Keratinocyte (primary cell): ENCODE data around the gene ARMC3.

ENCODE experiments used
- EZH2 ChIP-seq: IDR thresholded peaks from one replicate; pipeline ENCODE4 v1.6.1; 2012; ENCODE audit warnings: inconsistent platforms, mild to moderate bottlenecking, low read length, moderate library complexity
- TF ChIP-seq, protein P1 (sequence below), 3 experiments: IDR thresholded peaks in 1 of 3; conservative IDR thresholded peaks in 1 of 3; optimal IDR thresholded peaks in 1 of 3; 2 replicates in 2 of 3; 3 replicates in 1 of 3; pipeline versions ENCODE3 to v1.5.1; 2011; ENCODE audit warnings: low read length in 3 of 3, mild to moderate bottlenecking in 3 of 3, moderate library complexity in 2 of 3, control low read depth in 1 of 3, inconsistent platforms in 1 of 3; ENCODE audit not compliant: insufficient read depth in 2 of 3; ENCODE audit errors: extremely low read depth in 1 of 3

- TF ChIP-seq, protein P1, sequence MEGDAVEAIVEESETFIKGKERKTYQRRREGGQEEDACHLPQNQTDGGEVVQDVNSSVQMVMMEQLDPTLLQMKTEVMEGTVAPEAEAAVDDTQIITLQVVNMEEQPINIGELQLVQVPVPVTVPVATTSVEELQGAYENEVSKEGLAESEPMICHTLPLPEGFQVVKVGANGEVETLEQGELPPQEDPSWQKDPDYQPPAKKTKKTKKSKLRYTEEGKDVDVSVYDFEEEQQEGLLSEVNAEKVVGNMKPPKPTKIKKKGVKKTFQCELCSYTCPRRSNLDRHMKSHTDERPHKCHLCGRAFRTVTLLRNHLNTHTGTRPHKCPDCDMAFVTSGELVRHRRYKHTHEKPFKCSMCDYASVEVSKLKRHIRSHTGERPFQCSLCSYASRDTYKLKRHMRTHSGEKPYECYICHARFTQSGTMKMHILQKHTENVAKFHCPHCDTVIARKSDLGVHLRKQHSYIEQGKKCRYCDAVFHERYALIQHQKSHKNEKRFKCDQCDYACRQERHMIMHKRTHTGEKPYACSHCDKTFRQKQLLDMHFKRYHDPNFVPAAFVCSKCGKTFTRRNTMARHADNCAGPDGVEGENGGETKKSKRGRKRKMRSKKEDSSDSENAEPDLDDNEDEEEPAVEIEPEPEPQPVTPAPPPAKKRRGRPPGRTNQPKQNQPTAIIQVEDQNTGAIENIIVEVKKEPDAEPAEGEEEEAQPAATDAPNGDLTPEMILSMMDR (optimal IDR thresholded peaks at IDR 0.05 in 1 of 3, IDR thresholded peaks at IDR 0.05 in 1 of 3, conservative IDR thresholded peaks at IDR 0.05 in 1 of 3; ENCODE audit: extremely low read depth in 1 of 3, insufficient read depth in 2 of 3, low read length in 3 of 3), result no peak
- no peak for TF ChIP-seq EZH2
Measured at GRCh38 chr10:23046027-23046426, 118.2 kb downstream of the ARMC3 start.
